GM18505 (cell line): ENCODE measurements around the gene CSF2.

Experiments
- ATAC-seq: cut with Tn5 transposase; IDR thresholded peaks from one replicate; pipeline ENCODE4 v1.9.1; 2021; ENCODE audit not compliant: unreplicated experiment
- POLR2A ChIP-seq: IDR thresholded peaks from 4 replicates; pipeline ENCODE4 v1.6.1; 2011; ENCODE audit warnings: borderline replicate concordance; ENCODE audit not compliant: insufficient read depth, insufficient read length; ENCODE audit errors: extremely low read depth

CSF2 gene

GRCh38 chr5:132057498-132058255 is 15.9 kb upstream of the CSF2 start:
- no peak for TF ChIP-seq POLR2A
- ATAC-seq = no peak

- no peak for ATAC-seq
- no peak for TF ChIP-seq POLR2A
Observed at GRCh38 chr5:132058646-132059042, 14.9 kb upstream of the CSF2 start.

DNA sequence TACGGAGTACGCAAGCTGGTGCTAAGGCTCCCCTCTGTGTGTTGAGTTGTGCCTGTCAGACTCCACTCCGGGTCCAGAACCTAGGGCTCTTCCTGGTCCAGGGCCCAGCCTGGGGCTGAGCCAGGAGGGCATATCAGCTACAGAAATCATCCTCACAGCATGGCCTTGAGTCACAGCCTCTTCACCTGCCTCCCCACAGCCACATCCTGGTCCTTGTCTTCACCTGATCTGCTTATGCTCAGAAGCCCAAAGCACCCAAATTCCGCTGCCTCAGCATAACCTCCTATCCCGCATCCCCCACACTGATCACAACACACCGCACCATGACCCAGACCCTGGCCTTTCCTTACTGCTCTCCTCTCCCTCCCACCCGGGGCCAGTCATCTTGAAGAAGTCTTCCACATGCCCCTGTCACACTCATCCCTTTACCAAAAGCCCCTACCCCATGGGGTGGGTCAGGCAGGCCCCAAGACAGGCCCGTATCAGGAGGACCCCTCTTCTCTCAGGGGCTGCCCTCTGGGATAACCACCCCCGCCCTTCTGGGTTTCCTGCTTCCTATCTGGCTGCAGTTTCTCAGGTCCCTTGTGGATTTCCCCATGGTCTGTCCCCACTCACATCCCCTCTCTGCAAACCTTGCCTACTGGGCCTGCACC is 14.4 kb upstream of the CSF2 start:
- no peak for TF ChIP-seq POLR2A
- ATAC-seq = no peak

DNA sequence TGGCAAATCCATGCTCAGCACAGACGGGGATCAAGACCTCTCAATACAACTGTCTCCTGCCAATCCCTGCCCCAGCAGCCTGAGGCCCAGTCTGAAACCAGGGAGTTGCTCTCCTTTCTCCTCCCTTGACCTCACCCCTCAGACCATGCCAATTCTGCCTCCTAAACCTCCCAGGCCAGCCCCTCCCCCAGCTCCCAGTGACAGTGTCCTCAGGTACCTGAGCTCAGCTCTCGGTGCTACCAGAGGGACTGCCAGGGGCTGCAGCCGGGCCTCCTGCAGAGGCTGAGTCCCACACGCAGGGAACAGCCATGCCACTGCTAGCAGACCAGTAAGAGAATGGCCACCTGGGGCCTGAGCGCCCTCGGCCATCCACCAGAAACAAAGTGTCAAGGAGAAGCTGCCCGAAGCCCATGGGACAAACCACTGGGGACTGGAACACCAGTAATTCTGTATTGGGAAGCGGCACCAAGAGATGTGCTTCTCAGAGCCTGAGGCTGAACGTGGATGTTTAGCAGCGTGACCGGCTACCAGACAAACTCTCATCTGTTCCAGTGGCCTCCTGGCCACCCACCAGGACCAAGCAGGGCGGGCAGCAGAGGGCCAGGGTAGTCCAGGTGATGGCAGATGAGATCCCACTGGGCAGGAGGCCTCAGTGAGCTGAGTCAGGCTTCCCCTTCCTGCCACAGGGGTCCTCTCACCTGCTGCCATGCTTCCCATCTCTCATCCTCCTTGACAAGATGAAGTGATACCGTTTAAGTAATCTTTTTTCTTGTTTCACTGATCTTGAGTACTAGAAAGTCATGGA is 13.7 kb upstream of the CSF2 start:
- TF ChIP-seq POLR2A = no peak
- ATAC-seq = no peak

DNA sequence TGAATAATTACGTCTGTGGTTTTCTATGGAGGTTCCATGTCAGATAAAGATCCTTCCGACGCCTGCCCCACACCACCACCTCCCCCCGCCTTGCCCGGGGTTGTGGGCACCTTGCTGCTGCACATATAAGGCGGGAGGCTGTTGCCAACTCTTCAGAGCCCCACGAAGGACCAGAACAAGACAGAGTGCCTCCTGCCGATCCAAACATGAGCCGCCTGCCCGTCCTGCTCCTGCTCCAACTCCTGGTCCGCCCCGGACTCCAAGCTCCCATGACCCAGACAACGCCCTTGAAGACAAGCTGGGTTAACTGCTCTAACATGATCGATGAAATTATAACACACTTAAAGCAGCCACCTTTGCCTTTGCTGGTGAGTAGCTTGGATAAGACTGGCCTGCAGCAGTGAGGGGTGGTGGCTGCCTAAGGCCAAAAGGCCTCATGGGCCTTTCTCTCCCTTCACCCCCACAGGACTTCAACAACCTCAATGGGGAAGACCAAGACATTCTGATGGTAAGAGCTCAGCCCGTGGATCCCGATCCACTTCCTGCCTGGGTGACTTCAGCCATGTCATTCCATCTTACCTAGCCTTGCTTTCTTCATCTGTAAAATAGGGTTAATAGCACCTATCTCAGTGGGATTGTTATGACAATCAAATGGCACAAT is 13.0 kb upstream of the CSF2 start, which contains the start of gene IL3:
TSS of gene IL3 (plus strand) at position 155 of the 661 bp plus-strand sequence. CDS start at position 207, 52 bp downstream.
- no peak for ATAC-seq
- TF ChIP-seq POLR2A = no peak

GRCh38 chr5:132063090-132063911 is 10.3 kb upstream of the CSF2 start:
- ATAC-seq = no peak

DNA sequence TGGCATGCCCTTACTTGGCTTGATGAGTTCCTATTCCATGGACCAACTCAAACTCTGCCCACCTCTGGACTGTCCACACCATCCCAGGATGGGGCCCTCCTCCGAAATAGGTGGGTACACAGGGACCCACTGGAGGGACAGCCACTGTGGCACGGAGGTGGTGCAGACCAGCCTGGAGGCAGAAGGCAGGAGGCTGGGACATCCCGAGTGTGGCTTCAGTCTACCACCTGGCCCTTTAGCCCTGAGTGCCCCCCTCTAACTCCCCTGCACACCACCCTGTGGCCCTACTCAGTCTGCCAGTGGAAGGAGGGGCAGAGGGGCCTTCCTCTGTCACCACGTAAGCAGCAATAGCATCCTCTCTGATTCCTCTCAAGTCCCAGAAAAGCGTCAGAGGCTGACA is 9.4 kb upstream of the CSF2 start:
- TF ChIP-seq POLR2A = no peak
- no peak for ATAC-seq

More at GRCh38 chr5:132063090-132063911, 10.3 kb upstream of the CSF2 start:
- no peak for TF ChIP-seq POLR2A

GRCh38 chr5:132064738-132065331 is 8.8 kb upstream of the CSF2 start:
- peak; percentile 55 for ATAC-seq
- TF ChIP-seq POLR2A = no peak

GRCh38 chr5:132065351-132065937 is 8.1 kb upstream of the CSF2 start:
- no peak for TF ChIP-seq POLR2A
- ATAC-seq = no peak

GRCh38 chr5:132065951-132066701 is 7.5 kb upstream of the CSF2 start:
- ATAC-seq = no peak
- no peak for TF ChIP-seq POLR2A

DNA sequence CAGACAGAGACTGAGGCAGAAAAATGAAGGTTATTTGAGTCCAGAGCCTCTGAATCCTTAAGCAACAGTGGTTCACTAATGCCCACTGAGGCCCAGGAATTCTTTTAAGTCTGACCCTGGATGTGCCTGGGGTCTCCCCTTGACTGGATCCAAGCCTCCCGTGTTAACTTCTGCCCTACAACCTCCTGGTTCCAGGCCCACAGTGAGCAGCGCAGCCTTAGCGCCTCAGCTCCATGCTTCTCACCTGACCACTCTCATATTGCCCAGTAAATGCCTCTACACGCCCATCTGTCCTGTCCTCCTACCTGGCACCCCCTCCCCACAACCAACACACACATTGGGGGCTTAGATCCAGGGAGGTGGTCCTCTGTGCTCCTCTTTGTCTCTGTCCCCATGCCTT is 6.7 kb upstream of the CSF2 start:
- ATAC-seq = no peak
- no peak for TF ChIP-seq POLR2A

DNA sequence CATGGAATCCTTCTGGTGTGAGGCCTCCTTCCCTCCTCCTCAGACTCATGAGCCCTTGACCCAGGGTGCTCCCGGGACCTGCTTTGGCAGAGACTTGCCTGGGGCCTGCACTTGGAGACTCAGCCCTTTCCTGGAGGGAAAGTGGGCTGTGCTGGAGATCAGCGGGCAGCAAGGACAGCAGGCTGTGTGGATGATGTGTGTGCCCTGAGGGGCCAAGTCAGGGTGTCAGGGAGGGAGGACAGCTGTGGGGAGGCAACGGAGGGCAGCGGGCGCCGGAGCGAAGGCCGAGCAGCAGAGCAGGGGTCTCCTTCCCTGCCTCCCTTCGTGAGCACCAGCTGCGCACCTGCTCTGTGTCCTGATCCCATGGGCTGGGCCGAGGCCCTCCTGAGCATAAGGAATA is 6.1 kb upstream of the CSF2 start:
- no peak for ATAC-seq
- TF ChIP-seq POLR2A = no peak
